NB4 (cell line): ENCODE measurements around the gene RHOH.

ENCODE experiments used
- DNase-seq: peaks from one replicate; pipeline ENCODE4 v3.0.0; 2010; ENCODE audit warnings: low read depth
- H3K4me3 ChIP-seq: one replicate; pipeline ENCODE4 v1.5.1; 2011; ENCODE audit warnings: mild to moderate bottlenecking, low read depth, low read length, moderate library complexity
- MYC ChIP-seq: IDR thresholded peaks from 2 replicates; pipeline ENCODE4 v1.6.1; 2011; ENCODE audit warnings: low read depth, low read length
- POLR2A ChIP-seq: IDR thresholded peaks from 2 replicates; pipeline ENCODE4 v1.6.1; 2011; ENCODE audit warnings: mild to moderate bottlenecking; ENCODE audit not compliant: insufficient read length; ENCODE audit errors: extremely low read depth
- TF ChIP-seq, protein P1 (sequence below): IDR thresholded peaks from 2 replicates; pipeline ENCODE4 v1.6.1; 2011; ENCODE audit warnings: low read depth, low read length
- TF ChIP-seq, protein P2 (sequence below): IDR thresholded peaks from one replicate; pipeline ENCODE4 v1.5.1; 2012; ENCODE audit warnings: low read depth, low read length

Gene RHOH

DNA sequence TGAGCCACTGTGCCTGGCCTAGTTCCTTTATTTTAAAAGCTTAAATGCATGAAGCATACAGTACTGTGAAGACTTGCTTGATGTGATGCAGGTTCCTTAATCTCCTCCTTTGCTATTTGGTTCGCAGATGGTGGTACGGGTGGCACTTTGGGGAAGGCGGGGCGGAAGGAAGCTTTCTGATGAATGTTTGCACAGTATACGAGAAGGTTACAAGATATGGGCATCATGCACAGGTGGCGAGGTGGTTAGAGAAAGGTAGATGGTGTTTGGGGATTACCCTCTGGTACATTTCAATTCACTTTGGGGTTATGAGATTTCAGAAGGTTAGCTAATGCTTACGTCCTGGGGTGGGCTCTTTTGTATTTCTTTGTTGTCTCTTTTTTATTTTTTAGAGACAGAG is 17.2 kb downstream of the RHOH start:
- no peak for DNase-seq
- TF ChIP-seq MYC (no peak), POLR2A (no peak)
- TF ChIP-seq, protein P1, sequence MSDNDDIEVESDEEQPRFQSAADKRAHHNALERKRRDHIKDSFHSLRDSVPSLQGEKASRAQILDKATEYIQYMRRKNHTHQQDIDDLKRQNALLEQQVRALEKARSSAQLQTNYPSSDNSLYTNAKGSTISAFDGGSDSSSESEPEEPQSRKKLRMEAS, result no peak
- TF ChIP-seq, protein P2, sequence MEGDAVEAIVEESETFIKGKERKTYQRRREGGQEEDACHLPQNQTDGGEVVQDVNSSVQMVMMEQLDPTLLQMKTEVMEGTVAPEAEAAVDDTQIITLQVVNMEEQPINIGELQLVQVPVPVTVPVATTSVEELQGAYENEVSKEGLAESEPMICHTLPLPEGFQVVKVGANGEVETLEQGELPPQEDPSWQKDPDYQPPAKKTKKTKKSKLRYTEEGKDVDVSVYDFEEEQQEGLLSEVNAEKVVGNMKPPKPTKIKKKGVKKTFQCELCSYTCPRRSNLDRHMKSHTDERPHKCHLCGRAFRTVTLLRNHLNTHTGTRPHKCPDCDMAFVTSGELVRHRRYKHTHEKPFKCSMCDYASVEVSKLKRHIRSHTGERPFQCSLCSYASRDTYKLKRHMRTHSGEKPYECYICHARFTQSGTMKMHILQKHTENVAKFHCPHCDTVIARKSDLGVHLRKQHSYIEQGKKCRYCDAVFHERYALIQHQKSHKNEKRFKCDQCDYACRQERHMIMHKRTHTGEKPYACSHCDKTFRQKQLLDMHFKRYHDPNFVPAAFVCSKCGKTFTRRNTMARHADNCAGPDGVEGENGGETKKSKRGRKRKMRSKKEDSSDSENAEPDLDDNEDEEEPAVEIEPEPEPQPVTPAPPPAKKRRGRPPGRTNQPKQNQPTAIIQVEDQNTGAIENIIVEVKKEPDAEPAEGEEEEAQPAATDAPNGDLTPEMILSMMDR, result no peak
- H3K4me3 ChIP-seq, result no peak overlapping the region

DNA sequence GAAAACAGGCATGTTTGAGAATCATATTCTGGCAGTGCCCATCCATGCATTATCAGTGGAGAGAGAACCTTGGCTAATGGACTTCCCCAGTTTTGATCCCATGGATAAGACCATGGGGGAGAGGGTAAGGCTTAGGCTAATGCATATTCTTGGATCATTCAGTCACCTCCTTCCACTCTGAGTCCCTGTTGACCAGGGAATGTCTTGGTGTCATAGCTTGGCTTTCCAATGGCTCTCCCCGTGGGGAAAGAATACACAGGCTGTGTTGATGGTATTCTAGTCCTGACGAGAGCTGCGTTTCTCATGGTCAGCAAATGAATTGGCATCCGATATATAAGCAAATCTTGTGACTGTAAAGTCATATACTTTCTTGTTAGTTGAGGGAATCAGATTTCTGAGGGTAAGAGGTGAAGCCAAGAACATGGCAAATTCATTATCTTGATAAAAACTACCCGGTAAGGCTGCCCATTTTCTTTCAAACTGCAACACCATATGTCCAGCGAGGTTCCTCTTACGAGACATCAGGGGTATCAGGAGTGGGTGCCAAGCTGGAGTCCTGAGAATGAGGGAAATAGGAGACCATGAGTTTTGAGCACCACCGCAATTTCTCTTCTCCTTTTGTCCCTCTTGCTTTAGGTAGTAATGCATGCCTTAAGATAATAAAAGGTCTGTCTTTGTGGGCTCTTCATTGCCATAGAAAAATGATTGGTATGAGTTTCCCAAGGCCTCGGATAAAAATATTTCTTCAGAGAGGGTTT is 18.0 kb downstream of the RHOH start:
- TF ChIP-seq, protein P1, result no peak
- TF ChIP-seq, protein P2, result no peak
- TF ChIP-seq POLR2A (no peak), MYC (no peak)
- no peak overlapping the region for H3K4me3 ChIP-seq
- no peak for DNase-seq

DNA sequence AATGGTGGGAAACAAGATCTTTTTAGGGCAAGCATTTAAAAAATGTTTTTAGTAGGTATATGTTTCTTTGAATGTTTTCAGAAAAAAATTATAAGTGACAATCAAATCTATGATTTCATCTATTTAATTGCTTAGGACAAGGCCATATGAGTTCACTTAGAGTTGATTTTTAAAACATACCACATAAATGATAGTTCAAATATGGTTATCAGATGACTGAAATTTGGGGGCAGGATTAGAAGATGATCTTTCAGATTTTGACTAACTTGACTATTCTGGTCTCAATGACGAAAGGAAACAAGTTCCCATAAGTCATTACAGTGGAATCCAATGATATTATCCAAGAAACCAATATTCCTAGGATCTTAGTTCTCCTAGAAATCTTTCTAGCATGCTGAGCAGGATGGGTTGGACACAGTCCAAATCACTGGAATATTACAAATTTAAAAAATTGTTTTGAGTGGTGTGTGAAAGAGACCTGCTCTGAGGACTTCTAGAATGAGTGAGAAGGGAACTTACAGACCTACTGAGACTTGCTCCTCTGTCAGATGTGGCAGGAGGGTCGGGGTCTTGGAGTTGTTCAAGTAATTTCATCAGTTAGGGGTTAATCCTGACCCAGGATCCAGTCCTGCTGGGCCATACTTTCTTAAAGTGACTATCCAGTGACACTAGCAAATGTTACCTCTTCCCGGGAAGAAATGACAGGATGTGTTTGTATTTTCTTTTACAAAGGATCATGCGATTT is 20.0 kb downstream of the RHOH start:
- DNase-seq, result no peak
- no peak overlapping the region for H3K4me3 ChIP-seq
- TF ChIP-seq, protein P1, result no peak
- TF ChIP-seq, protein P2, result no peak
- TF ChIP-seq MYC (no peak), POLR2A (no peak)

DNA sequence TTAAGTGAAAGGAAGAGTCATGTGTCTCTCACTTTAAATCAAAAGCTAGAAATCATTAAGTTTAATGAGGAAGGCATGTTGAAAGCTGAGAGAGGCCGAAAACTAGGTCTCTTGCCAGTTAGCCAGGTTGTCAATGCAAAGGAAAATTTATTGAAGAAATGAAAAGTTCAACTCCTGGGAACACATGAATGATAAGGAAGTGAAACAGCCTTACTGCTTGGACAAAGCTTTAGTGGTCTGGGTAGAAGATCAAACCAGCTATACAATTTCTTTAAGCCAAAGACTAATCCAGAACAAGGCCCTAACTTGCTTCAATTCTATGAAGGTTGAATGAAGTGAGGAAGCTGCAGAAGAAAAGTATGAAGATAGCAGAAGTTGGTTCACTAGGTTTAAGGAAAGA is 24.9 kb downstream of the RHOH start:
- TF ChIP-seq MYC (no peak), POLR2A (no peak)
- TF ChIP-seq, protein P2, result no peak
- TF ChIP-seq, protein P1, result no peak
- H3K4me3 ChIP-seq, result no peak overlapping the region
- no peak for DNase-seq

DNA sequence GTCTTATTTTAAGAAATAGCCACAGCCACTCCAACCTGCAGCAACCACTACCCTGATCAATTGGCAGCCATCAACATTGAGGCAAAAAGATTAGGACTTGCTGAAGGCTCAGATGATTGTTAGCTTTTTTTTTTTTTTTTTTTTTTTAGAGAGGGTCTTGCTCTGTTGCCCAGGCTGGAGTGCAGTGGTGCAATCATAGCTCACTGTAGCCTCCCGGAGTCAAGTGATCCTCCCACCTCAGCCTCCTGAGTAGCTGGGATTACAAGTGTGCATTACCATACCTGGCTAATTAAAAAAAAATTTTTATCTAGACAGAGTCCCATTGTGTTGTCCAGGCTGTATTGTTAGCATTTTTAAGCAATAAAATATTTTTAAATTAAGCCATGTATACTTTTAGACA is 26.5 kb downstream of the RHOH start:
- TF ChIP-seq, protein P2, result no peak
- TF ChIP-seq, protein P1, result no peak
- TF ChIP-seq MYC (no peak), POLR2A (no peak)
- no peak for DNase-seq
- H3K4me3 ChIP-seq, result no peak overlapping the region
